SK-N-SH treated with all-trans-retinoic acid at 6 μM for 48 hours (cell line): ENCODE data around the gene SH3YL1.

Experiments used
- ATAC-seq: fragments of 200-7000 bp; cut with Tn5 transposase; 3 replicates; pipeline ENCODE4 v1.9.1; 2020; ENCODE audit warnings: mild to moderate bottlenecking, moderate library complexity
- ARNTL ChIP-seq: fragments of 450-650 bp; formaldehyde crosslinking; IDR thresholded peaks from 2 replicates; pipeline ENCODE4 v1.5.0; 2020; ENCODE audit warnings: low read depth, mild to moderate bottlenecking, moderate library complexity, borderline replicate concordance
- BACH2 ChIP-seq: fragments of 250-450 bp; sonication (Bioruptor Pico); IDR thresholded peaks from 2 replicates; pipeline ENCODE4 v1.9.0; 2021; ENCODE audit warnings: mild to moderate bottlenecking, borderline replicate concordance
- CREB5 ChIP-seq: fragments of 250-450 bp; sonication (Bioruptor Pico); IDR thresholded peaks from 2 replicates; pipeline ENCODE4 v1.5.1; 2020; ENCODE audit warnings: low read depth, mild to moderate bottlenecking, moderate library complexity
- CSDC2 ChIP-seq: fragments of 250-450 bp; sonication (Bioruptor Pico); IDR thresholded peaks from 2 replicates; pipeline ENCODE4 v1.5.0; 2020; ENCODE audit warnings: mild to moderate bottlenecking, moderate library complexity
- CSRNP3 ChIP-seq: fragments of 250-450 bp; sonication (Bioruptor Pico); IDR thresholded peaks from 2 replicates; pipeline ENCODE4 v1.5.1; 2021; ENCODE audit warnings: mild to moderate bottlenecking, moderate library complexity
- ESRRG ChIP-seq: fragments of 250-450 bp; sonication (Bioruptor Pico); IDR thresholded peaks from 2 replicates; pipeline ENCODE4 v1.6.1; 2021; ENCODE audit warnings: mild to moderate bottlenecking
- GLIS3 ChIP-seq: fragments of 250-450 bp; sonication (Bioruptor Pico); IDR thresholded peaks from 2 replicates; pipeline ENCODE4 v1.5.0; 2020; ENCODE audit warnings: mild to moderate bottlenecking, moderate library complexity
- ISL1 ChIP-seq: fragments of 250-450 bp; sonication (Bioruptor Pico); IDR thresholded peaks from 2 replicates; pipeline ENCODE4 v2.1.2; 2022; ENCODE audit warnings: mild to moderate bottlenecking, moderate library complexity
- OSR1 ChIP-seq: fragments of 250-450 bp; sonication (Bioruptor Pico); IDR thresholded peaks from 2 replicates; pipeline ENCODE4 v1.8.0; 2022; ENCODE audit warnings: moderate library complexity, mild to moderate bottlenecking, inconsistent platforms
- PPARA ChIP-seq: fragments of 250-450 bp; sonication (Bioruptor Pico); IDR thresholded peaks from 2 replicates; pipeline ENCODE4 v1.5.0; 2020; ENCODE audit warnings: mild to moderate bottlenecking, borderline replicate concordance
- RARB ChIP-seq: fragments of 250-450 bp; sonication (Bioruptor Pico); IDR thresholded peaks from 2 replicates; pipeline ENCODE4 v1.8.0; 2021; ENCODE audit warnings: mild to moderate bottlenecking, moderate library complexity
- SNAI2 ChIP-seq: fragments of 250-450 bp; sonication (Bioruptor Pico); IDR thresholded peaks from 2 replicates; pipeline ENCODE4 v1.5.0; 2020; ENCODE audit warnings: mild to moderate bottlenecking, moderate library complexity
- TCF4 ChIP-seq: fragments of 250-450 bp; sonication (Bioruptor Pico); IDR thresholded peaks from 2 replicates; pipeline ENCODE4 v1.8.0; 2021; ENCODE audit warnings: mild to moderate bottlenecking, moderate library complexity, borderline replicate concordance
- TOX ChIP-seq: fragments of 250-450 bp; sonication (Bioruptor Pico); IDR thresholded peaks from 2 replicates; pipeline ENCODE4 v1.8.0; 2021; ENCODE audit warnings: mild to moderate bottlenecking, moderate library complexity, borderline replicate concordance
- ZC3H10 ChIP-seq: fragments of 250-450 bp; sonication (Bioruptor Pico); IDR thresholded peaks from 2 replicates; pipeline ENCODE4 v1.5.1; 2021; ENCODE audit warnings: mild to moderate bottlenecking, moderate library complexity
- ZFP3 ChIP-seq: fragments of 250-450 bp; sonication (Bioruptor Pico); IDR thresholded peaks from 2 replicates; pipeline ENCODE4 v1.5.0; 2020; ENCODE audit warnings: mild to moderate bottlenecking, moderate library complexity
- ZFP30 ChIP-seq: fragments of 450-650 bp; formaldehyde crosslinking; IDR thresholded peaks from 2 replicates; pipeline ENCODE4 v1.5.0; 2022; ENCODE audit warnings: mild to moderate bottlenecking, moderate library complexity
- ZNF565 ChIP-seq: fragments of 450-650 bp; formaldehyde crosslinking; conservative IDR thresholded peaks from 2 replicates; pipeline ENCODE4 v1.5.0; 2020; ENCODE audit warnings: low read depth, mild to moderate bottlenecking, moderate library complexity
- ZNF70 ChIP-seq: fragments of 450-650 bp; formaldehyde crosslinking; IDR thresholded peaks from 2 replicates; pipeline ENCODE4 v1.5.0; 2020; ENCODE audit warnings: mild to moderate bottlenecking, moderate library complexity
- TF ChIP-seq, protein P1 (sequence below): fragments of 250-450 bp; sonication (Bioruptor Pico); IDR thresholded peaks from 2 replicates; pipeline ENCODE4 v1.8.0; 2021; ENCODE audit warnings: low read depth, mild to moderate bottlenecking, moderate library complexity, borderline replicate concordance

SH3YL1 gene

DNA sequence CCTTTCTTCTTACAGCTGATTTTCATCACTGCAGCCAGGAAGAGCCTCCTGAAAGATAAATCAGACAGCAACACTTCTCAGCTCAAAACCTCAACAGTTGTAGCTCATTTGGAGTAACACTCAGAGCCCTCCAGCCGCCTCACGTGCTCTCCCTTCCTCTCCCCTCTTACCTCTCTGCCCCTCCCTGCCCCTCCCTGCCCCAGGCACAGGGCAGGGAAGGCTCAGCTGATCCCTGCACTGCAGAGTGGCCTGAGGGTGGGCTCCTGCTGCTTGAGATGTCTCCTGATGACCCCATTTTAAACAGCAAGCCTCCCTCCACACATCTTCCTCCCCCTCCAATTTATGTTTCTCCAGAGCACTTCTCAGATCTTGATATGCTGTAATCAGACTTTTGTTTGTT, 54.4 kb downstream of the SH3YL1 start:
- ATAC-seq, result no peak
- TF ChIP-seq SNAI2 (CRISPR knock-in tag) (no peak), ZNF565 (no peak), TCF4 (CRISPR knock-in tag) (no peak)

DNA sequence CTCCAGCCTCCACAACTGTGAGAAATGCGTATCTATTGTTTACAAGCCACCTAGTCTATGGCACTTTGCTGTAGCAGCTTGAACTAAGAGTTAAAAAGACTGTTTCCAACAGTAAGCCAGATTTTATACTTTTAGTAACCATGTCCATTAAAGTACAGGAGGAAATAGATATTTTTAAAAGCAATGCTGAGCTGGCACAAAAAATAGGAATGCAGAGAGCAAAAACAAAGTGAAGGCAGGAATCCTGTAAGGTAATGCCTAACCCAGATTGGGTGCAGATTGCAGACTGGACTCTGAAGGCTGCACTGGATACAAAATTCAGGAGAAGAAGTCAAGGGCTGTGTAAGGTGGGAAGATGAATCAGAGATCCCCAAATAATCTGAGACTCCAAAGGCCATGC, 55.5 kb downstream of the SH3YL1 start:
- no peak for TF ChIP-seq PPARA
- TF ChIP-seq OSR1 (CRISPR knock-in tag), result no peak
- no peak for TF ChIP-seq ZC3H10
- TF ChIP-seq ZNF70 (CRISPR knock-in tag), result no peak
- no peak for ATAC-seq

DNA sequence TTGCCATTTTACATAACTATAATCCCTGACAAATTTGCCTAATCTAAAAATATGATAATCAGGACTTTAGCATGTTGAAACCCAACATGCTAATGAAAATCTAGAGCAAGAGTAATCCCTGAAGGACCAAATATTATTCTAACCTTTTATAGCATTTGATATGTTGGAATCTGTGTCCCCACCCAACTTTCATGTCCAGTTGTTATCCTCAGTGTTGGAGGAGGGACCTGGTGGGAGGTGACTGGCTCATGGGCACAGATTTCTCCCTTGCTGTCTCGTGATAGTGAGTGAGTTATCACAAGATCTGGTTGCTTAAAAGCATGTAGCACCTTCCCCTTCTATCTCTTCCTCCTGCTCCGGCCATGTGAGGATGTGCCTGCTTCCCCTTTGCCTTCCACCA, 59.8 kb downstream of the SH3YL1 start:
- ATAC-seq, result no peak
- TF ChIP-seq ZFP3 (no peak), BACH2 (CRISPR knock-in tag) (no peak), ARNTL (CRISPR knock-in tag) (no peak), ISL1 (no peak), TOX (CRISPR knock-in tag) (no peak), GLIS3 (CRISPR knock-in tag) (no peak), PPARA (no peak), TCF4 (CRISPR knock-in tag) (no peak), RARB (CRISPR knock-in tag) (no peak), ZNF565 (no peak), ESRRG (CRISPR knock-in tag) (no peak), ZFP30 (CRISPR knock-in tag) (no peak), ZC3H10 (no peak)

DNA sequence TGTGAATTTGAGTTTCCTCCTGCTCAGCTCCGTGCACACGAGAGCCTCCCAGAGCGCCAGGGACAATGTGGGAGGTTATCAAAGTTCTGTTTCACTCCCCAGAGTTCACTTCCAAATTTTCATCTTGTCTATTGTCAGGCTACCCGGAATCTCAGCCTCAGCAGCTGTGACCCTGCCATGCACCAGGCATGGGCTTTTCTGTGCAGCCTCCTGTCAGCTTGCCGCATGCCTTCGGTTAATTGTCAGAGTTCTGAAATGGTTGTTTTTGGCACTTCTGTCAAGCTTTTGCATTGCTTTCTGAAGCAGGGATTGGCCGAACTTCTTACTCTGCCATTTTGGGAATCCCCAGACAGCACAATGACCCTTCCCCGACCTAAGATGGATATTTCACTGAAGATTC, 60.4 kb downstream of the SH3YL1 start:
- TF ChIP-seq ARNTL (CRISPR knock-in tag), result no peak
- TF ChIP-seq OSR1 (CRISPR knock-in tag), result no peak
- TF ChIP-seq CREB5 (CRISPR knock-in tag), result no peak
- TF ChIP-seq, protein P1, sequence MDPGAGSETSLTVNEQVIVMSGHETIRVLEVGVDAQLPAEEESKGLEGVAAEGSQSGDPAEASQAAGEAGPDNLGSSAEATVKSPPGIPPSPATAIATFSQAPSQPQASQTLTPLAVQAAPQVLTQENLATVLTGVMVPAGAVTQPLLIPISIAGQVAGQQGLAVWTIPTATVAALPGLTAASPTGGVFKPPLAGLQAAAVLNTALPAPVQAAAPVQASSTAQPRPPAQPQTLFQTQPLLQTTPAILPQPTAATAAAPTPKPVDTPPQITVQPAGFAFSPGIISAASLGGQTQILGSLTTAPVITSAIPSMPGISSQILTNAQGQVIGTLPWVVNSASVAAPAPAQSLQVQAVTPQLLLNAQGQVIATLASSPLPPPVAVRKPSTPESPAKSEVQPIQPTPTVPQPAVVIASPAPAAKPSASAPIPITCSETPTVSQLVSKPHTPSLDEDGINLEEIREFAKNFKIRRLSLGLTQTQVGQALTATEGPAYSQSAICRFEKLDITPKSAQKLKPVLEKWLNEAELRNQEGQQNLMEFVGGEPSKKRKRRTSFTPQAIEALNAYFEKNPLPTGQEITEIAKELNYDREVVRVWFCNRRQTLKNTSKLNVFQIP (CRISPR knock-in tag), result no peak
- TF ChIP-seq CSRNP3, result no peak
- no peak for TF ChIP-seq TCF4 (CRISPR knock-in tag)
- no peak for ATAC-seq

DNA sequence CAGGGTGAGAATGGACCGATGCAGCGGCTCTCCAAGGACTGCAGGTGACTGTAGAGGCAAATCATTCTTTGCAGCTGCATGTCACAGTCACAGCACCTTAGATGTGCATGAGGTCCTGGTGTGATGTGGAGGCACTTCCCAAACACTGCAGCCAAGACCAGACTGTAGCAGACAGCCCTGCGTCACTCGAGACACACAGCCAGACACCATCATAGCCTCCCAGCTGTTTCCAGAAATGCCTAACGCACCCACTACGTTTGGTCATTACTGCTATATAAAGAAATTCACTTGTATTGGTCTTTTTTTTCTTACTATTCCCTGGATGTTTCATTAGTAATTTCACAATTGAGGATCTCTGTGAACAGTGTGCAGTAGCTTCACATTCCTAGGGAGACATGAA, 60.9 kb downstream of the SH3YL1 start:
- no peak for ATAC-seq

More for the DNA sequence above, 60.9 kb downstream of the SH3YL1 start:
- no peak for TF ChIP-seq ZNF70 (CRISPR knock-in tag)
- no peak for TF ChIP-seq CSDC2 (CRISPR knock-in tag)
- no peak for TF ChIP-seq TCF4 (CRISPR knock-in tag)
- TF ChIP-seq GLIS3 (CRISPR knock-in tag), result no peak
- no peak for TF ChIP-seq BACH2 (CRISPR knock-in tag)
- TF ChIP-seq ESRRG (CRISPR knock-in tag), result no peak
- TF ChIP-seq, protein P1 (CRISPR knock-in tag), result no peak
- TF ChIP-seq ARNTL (CRISPR knock-in tag), result no peak
